GM21526 (cell line): ENCODE results near the gene DENND10.
"Not testable (repeated sequence)": the region's sequence is repeated elsewhere in the genome, so short reads cannot be mapped to it uniquely, and the experiment has no call there.

ENCODE experiments used
- ATAC-seq: cut with Tn5 transposase; IDR thresholded peaks from one replicate; pipeline ENCODE4 v1.9.1; 2021; ENCODE audit warnings: moderate library complexity; ENCODE audit not compliant: unreplicated experiment, low FRiP score

DENND10 gene

DNA sequence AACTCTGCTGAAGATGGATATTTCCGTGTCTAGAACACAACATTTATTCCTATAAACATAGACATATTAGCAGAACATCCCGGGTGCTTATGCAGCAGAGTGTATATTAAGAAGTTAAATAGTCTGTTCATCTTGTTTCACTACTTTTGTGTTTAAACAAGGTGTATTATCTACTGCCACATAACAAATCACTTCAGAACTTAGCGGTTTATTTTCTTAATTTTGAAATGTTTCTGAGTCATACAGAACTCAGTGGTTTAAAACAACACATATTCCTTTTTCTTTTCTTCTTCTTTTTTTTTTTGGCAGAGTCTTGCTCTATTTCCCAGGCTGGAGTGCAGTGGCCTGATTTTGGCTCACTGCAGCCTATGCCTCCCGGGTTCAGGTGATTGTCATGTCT is 25.8 kb downstream of the DENND10 start:
- ATAC-seq: no peak

DNA sequence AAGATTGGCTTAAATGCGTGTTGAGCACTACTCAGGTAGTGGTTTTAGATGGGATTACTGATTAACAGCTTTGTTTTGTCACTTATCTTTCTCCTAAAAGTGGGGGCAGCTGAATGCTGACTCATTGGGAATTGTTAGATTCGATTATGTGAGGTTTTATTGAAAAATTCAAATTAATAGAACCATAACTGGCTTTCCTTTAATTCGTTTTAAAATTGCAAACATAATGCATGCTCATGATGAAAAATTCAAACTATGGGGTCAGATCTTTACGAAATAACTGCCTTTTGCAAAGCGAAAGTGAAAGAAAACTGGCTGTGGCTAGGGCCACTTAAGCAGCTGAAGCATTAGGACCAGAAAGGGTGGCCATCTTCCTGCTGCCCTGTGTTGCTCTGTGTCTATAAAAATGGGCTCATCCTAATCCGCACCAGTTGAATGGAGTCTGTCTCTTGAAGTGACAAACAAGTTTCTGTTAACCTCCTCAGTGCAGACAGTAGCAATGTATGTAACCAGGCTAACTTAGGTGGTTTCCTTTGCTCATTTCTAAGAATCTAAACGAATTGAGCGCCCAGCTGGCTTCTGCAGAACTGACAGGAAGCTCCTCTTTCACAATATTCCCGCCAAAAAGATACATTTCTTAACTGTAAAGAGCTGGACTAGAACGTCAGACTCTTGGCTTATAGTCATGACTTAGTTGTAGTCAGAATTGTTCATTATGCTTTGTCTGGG is 27.8 kb downstream of the DENND10 start:
- ATAC-seq: no peak

DNA sequence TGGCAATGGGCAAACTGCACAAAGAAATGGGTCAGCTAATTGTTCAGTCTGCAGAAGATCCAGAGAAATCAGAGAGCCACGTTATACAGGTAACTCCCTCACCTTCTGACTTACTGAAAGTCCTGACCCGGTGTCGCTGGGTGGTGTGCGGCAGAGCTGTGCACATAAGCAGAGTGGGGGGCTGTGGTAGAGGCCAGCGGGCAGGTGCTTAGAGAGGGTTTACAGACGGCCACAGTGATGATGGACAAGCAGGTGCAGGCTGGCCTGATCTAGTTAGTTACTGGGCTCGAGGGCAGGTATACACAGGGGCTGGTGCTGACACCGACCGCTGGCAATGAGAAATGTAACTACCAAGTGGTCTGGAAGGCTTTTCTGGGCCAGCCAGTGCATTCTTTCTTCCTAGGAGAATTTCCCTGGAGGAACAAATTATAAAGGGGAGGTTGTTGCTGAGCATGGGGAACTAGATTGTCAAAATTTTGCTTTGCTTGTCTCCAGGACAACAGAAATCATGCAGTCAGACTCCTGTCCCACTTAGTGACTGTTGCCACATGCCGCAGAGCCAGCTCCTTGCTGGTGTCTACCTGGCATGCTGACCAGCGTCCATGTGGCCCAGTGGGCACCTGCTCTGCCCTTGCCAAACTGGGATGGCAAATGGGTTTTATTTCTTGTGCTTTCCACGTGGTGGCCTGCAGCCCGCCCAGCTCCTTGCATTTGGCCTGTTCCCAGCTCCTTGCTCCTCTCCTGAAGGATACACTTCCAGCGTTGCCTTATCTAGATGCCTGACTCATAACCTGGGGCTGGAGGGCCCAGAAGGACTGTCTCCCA is 28.8 kb downstream of the DENND10 start:
- no peak for ATAC-seq

DNA sequence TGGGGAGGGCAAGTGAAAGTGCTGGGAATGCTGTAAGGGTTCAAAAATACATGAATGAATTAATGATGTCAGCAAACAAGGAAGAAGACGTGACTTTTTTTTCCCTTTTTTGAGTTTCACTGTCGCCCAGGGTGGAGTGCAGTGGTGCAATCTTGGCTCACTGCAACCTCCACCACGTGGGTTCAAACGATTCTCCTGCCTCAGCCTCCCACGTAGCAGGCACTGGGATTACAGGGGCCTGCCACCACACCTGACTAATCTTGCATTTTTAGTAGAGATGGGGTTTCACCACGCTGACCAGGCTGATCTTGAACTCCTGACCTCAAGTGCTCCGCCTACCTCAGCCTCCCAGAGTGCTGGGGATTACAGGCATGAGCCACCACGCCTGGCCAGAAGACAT is 30.0 kb downstream of the DENND10 start:
- no peak for ATAC-seq

DNA sequence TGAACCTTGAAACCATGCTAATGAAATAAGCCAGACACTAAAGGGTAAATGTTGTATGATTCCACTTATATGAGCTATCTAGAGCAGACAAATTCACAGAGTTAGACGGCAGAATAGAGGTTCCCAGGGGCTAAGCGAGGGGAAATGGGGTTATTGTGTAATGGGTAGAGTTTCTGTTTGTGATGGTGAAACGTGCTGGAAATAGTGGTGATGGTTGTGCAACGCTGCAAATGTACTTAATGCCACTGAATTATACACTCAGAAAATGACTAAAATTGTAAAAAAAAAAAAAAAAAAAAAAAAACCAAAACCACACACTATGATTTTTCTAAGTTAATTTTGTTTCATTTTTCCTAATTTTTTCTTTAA is 31.6 kb downstream of the DENND10 start:
- ATAC-seq: no peak

DNA sequence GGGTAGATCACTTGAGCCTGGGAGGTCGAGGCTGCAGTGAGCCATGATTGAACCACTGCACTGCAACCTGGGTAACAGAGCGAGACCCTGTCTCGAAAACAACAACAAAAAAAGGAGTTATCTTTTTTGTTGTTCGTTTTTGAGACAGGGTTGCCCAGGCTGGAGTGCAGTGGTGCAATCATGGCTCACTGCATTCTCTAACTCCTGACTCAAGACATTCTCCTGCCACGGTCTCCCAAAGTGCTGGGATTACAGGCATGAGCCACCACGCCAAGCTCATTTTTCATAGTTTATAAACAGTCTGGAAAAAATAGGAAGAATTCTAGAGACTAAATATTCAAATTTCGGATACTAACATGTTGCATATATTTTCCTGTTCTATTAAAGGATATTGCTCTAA is 32.2 kb downstream of the DENND10 start:
- no peak for ATAC-seq

DNA sequence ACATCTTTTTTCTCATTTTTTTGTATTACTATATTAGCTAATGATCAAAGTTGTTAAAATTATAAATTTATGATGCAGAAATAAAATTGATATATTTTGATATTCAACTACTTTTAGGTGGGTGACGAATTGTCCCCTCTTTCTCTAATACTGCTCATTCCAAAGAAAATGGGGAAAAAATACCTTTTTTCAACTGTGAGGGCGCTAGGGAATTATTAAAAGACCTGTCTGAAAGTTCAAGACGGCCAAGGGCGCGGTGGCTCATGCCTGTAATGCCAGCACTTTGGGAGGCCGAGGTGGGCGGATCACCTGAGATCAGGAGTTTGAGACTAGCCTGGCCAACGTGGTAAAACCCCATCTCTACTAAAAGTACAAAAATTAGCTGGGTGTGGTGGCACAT is 34.0 kb downstream of the DENND10 start:
- ATAC-seq: not testable (repeated sequence)

DNA sequence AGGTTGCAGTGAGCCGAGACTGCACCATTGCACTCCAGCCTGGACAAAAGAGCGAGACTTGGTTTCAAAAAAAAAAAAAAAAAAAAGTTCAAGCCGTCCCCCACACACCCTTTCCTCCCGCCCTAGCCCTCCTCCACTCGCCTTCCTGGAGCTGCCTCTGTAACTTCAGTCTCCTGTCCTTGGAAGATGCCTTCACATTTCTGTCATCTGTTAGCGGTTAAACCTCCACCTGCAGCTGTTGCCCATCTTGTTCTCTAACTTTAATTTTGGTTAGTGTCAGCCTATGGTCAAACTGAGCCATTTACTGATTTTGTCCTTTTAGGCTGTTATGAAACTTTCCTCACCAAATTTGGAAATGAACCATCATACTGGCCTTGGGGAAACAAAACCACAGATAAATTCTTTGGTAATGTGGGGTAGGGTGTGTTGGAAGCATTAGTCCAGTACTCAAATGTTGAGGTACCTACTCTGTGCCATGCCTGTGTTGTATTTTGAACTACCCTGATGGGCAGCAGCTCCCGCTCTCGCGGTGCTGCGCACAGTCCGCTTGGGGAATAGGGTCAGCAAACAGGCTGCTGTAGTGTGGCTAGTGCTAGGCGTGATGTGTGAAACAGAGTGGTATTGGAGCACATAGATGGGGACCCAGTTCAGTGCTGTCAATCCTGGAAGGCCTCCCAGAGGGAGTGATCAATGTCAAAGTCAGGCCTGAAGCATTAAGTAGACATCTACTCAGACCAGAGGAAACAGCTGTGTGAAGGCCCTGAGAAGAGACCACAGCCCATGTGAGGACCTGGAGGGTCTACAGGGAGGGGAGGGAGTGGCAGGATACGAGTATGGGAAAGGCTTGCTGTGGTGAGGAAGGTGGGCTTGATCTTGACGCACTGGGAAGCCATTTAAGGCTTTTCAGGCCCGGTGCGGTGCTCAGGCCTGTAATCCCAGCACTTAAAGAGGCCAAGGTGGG is 34.7 kb downstream of the DENND10 start:
- ATAC-seq: no peak

DNA sequence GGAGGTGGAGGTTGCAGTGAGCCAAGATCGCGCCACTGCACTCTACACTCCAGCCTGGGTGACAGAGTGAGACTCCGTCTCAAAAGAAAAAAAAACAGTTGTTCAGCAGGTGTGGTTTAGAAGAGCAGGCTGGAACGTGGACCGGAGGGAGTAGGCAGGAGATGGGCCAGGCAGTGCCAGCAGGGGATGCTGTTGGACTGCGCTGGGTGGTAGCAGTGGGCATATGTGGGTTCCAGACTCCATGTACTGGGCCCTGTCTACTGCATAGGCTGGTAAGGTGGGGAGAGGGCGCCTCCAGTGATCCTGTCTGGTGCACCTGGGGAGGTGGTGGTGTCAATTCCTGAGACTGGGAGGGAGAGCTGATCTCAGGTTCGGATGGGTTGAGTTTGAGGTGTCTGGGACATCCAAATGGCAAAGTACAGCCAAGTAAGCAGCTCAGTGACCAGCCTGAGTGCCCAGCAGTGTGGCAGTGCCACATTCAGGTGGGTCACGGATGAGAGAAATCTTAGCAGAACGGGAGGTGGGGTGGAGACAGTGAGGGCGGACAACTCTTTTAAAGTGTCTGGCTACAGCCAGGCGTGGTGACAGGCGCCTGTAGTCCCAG is 35.7 kb downstream of the DENND10 start:
- no peak for ATAC-seq

DNA sequence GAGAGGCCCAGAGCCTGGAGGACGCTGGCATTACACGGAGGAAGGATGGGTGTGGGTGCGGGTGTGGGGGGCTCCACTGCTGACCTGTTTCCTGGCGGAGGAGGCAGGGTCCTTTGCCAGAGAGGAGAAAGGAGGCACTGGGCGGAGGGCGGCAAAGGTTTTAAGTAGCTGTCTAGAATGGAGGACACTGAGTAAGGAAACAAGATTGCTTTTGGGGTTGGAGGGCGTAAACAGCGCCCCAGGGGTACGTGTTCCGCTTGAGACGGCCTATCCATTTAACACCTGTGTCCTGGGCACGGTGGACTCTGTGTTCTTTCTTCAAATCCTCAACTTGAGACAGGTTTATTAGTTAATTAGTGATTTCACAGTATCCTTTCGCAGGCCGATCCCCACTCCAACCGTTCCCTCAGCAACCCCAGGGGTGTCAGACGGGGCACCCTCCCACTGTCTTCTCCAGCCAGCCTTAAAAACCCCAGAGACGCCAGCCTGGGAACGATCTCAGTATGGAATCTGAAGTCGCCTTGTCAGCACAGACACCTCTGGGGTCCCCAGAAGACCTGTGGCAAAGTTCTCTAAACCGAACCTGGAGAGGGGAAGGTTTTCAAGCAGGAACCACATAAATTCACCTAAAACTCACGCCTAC is 36.8 kb downstream of the DENND10 start:
- ATAC-seq: no peak

DNA sequence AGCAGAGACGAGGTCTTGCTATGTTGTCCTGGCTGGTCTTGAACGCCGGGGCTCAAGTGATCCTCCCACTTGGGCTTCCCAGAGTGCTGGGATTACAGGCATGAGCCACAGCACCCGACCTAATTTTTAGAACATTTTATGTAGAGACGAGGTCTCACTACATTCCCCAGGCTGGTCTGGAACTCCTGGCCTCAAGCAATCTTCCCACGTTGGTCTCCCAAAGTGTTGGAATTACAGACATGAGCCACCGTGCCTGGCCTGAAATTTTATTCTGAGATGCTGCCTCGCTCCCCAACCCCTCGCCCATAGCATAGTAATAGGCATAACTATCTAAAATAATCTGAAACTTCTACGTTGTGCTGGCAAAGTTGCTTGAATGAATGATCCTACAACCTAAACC is 39.7 kb downstream of the DENND10 start:
- no peak for ATAC-seq

DNA sequence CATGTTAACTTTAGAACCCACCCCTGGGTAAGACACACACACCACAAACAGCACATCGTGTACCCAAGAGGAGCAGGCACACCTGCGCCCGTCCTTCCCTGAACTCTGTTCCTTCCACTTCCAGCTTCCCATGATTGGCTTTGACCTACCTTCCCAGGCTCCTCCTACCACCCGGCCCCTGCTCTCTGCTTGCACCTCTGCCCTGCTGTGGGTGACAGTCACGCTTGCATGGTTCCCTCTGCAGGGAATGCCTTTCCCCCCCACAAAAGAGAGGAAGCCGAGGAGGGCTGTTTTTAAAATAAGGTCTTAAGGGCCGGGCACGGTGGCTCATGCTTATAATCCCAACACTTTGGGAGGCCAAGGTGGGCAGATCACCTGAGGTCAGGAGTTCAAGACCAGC is 45.2 kb downstream of the DENND10 start:
- no peak for ATAC-seq

DNA sequence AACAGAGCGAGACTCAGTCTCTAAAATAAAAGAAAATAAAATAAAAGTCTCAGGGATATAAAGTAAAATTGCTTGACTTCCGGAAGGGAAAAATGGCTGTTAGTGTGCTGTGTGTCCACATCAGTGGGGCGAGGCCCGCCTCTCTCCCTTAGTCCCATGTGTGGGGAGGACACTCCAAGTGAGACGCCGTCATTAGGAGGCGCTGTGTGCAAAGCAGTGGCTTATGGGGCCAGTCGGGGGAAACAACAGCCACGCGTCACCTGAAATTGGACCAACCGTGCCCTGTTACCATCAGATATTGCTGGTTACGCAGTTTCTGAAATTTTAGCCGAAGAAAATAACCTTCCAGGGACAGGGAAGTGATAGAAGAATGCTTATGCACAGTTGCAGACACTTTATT is 45.8 kb downstream of the DENND10 start:
- ATAC-seq: no peak

DNA sequence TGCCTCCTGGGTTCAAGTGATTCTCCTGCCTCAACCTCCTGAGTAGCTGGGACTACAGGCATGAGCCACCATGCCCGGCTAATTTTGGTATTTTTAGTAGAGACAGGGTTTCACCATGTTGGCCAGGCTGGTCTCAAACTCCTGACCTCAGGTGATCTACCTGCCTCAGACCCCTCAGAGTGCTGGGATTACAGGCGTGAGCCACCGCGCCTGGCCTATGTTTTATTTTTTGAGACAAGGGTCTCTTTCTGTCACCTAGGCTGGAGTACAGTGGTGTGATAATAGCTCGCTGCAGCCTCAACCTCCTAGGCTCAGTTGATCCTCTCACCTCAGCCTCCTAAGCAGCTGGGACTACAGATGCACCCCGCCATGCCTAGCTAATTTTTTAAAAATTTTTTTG is 47.7 kb downstream of the DENND10 start:
- not testable (repeated sequence) for ATAC-seq

DNA sequence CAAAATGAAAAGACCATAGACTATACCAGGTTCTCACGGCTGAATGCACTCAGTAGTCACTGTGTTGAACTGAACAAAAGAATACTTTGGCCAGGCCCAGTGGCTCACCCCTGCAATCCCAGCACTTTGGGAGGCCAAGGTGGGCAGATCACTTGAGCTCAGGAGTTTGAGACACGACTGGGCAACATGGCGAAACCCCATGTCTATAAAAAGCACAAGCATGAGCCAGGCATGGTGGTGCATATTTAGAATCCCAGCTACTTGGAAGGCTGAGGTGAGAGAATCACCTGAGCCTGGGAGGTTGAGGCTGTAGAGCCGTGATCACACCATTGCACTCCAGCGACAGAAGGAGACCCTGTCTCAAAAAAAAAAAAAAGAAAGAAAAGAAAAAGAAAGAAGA is 49.1 kb downstream of the DENND10 start:
- ATAC-seq: no peak

DNA sequence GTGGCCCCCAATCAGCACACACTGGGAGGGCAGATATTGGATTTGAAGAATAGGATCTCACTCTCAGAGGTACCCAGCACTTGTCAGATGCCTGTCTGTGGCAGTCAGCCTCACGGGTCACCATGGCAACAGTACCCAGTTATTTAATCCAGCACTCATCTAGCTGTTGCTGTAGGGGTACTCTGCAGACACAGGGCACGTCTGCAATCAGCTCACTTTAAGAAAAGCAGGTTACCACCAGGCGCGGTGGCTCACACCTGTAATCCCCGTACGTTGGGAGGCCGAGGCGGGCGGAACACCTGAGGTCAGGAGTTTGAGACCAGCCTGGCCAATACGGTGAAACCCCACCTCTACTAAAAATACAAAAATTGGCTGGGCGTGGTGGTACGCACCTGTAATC is 49.7 kb downstream of the DENND10 start:
- ATAC-seq: no peak

DNA sequence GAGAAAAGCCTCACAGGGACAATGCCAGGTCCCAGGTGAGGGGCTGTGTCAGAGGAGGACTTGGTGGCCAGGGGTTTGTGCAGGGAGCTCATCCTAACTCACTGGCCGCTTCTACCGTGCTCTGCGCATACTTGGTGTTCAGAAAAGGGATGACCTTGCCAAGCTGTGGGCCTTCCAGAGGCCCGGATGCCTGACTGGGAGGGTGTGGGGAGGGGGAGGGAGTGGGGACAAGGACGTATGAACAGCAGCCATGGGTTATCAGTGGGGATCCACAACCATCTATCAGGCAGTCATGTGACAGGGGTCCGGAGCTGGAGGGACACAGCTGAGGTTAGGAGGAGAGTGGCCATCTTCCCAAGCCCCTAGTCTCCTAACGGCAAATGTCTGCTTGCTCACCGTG is 55.4 kb downstream of the DENND10 start:
- ATAC-seq: no peak

DNA sequence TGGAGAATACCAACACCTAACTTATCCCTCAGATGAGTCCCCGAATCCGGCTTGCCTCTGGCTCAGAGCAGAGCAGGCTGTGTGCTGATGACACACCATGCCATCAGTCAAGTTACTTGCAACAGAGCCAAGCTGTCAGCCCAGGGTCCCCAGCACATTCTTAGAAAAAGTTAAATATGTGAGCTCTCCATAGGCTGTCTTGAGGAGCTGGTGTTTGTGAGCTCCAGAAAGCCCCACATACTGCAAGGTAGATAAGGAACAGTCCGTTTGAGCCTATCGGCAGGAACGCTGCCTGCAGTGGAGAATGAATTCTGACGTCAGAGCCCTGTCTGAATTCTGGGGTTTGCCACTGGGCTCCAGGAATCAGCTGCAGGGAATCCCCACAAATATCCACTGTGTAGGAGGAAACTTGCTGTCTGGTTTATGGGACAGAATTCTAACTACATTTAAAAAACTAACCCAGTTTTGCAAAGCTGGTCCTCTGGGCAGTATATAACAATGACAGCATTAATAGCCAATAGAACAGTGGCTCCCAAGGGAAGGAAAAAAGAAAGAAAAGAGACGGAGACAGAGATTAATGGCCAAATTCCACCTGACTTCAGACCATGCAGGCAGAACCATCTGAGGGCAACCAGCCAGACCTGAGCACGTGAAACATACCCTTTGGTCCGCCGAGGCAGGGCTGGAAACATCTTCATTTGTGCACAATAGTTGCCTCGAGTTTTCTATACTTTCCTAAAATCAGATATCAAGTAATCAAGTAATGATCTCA is 58.0 kb downstream of the DENND10 start:
- no peak for ATAC-seq

DNA sequence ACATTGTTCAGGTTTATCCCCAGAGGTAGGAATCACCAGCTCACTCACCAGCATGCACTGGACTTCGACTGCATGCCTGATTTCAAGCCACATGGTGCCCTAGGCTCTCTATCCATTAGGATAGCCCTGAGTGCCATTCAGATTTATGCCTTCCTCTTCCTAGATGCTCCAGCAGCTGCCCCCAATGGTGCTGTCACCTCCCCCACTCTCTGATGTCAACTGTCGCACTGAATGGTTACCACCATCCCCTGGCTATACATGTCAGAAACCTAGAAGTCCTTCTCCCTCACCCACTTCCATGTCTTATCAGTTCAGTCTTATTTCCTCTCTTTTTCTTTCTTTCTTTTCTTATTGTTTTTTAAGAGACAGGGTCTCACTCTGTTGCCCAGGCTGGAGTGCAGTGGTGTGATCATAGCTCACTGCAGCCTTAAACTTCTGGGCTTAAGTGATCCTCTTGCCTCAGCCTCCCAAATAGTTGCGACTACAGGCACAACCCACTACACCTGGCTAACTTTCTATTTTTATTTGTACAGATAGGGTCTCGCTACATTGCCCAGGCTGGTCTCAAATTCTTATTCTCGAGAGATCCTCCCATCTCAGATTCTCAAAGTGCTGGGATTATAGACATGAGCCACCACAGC is 58.7 kb downstream of the DENND10 start:
- ATAC-seq: no peak
